Spinal cord (tissue), 10 donors: ENCODE results near the gene MCU. TPM values are rescaled to one million over a fixed set of nuclear protein-coding genes. Genes with fewer than 3 reads are reported as not detected.
"Not testable (repeated sequence)": the region's sequence is repeated elsewhere in the genome, so short reads cannot be mapped to it uniquely, and the experiment has no call there.

Experiments used
- DNase-seq, 6 donors: peaks; one replicate each; pipeline versions ENCODE4 v3.0.0 to v3.0.0-alpha.2; 2013 to 2015; ENCODE audit warnings: low spot score in 6 of 6, low read depth in 4 of 6
- H3K27ac ChIP-seq: one replicate; pipeline ENCODE4 v1.5.1; 2013; ENCODE audit warnings: low read depth, low read length, control low read depth
- H3K27me3 ChIP-seq: one replicate; pipeline ENCODE4 v1.6.1; 2013; ENCODE audit warnings: low read length; ENCODE audit not compliant: control insufficient read depth, insufficient read depth
- H3K36me3 ChIP-seq: one replicate; pipeline ENCODE4 v1.6.1; 2013; ENCODE audit warnings: low read length; ENCODE audit not compliant: control insufficient read depth, insufficient read depth
- H3K4me1 ChIP-seq: one replicate; pipeline ENCODE4 v1.6.1; 2013; ENCODE audit warnings: low read length; ENCODE audit not compliant: control insufficient read depth, insufficient read depth
- H3K4me3 ChIP-seq: one replicate; pipeline ENCODE4 v1.5.1; 2013; ENCODE audit warnings: low read depth, low read length, control low read depth
- H3K9me3 ChIP-seq: one replicate; pipeline ENCODE4 v1.6.1; 2013; ENCODE audit warnings: low read length; ENCODE audit not compliant: control insufficient read depth, insufficient read depth
- WGBS: methylation state at CpG from one replicate; pipeline ENCODE4 v1.1.5; 2013; ENCODE audit warnings: missing lambda C conversion rate; ENCODE audit not compliant: insufficient coverage; 5-methylcytosine and 5-hydroxymethylcytosine counted together
- polyA plus RNA-seq, 2 donors: library from polyadenylated mRNA; unstranded; fragments of 120-200 nt; gene quantifications; one replicate each; pipeline ENCODE4 v1.2.1, GENCODE V29; 2013; ENCODE audit not compliant: insufficient read length in 2 of 2
- total RNA-seq, 2 donors: library from RNA; depleted of rRNA in 1 of 2; stranded (reverse); fragments of 120-200 nt in 1 of 2; fragments of >200 nt in 1 of 2; gene quantifications; one replicate each; pipeline versions ENCODE4 v1.2.3 to v1.2.4, GENCODE V29; 2013 to 2014
- donor health status: healthy.

Gene MCU
- total and polyA plus RNA-seq, 4 donors = 39.2 to 55.2 (median 42.2) TPM

DNA sequence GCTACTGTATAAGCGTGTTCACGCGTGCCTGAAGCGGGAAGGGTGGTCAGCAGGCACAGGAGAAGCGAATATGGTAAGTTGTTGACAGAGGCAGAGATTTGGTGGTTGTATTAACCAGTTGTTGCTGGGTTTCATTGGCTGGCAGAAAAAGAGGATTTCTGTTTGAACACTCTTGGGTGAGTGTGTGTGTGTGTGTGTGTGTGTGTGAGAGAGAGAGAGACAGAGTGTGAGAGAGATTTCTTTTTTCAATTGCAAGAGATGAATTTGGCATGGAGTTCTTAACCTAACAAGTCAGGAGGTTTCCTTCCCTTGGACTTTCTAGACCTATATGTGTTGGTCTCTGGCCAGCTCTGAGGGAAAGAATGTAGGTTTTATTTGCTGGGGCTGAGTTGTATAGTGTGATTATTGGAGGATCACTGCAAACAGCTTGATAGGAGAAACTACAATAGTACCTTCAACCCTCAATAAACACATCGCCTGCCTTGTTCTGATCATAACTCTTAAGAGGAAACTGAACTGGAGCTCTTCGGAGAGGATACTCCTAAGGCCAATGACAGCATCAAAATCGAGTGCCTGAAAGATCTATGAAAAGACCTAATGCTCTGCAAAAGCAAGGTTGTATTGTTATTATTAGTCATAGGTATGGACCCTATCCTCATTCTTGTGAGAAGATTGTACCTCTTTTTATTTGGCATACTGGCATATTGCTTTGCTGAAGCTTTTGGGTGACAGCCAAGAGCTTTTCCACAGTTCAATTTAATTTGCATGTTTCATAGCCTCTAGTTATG lies 1.2 kb downstream of the MCU start:
- H3K27me3 ChIP-seq = no peaks in the 10 kb centered on the region
- peaks cover 5% of the 10 kb centered on the region for H3K4me1 ChIP-seq
- no peaks in the 10 kb centered on the region for H3K36me3 ChIP-seq
- peak overlapping the region; percentile 85 for H3K4me3 ChIP-seq
- WGBS = 0% methylated on average over 5 of the region's 8 CpGs
- DNase-seq = peak in 2 of 6 donors; percentile 61 to 66
- H3K27ac ChIP-seq = peak overlapping the region; percentile 80
- H3K9me3 ChIP-seq = no peaks in the 10 kb centered on the region

DNA sequence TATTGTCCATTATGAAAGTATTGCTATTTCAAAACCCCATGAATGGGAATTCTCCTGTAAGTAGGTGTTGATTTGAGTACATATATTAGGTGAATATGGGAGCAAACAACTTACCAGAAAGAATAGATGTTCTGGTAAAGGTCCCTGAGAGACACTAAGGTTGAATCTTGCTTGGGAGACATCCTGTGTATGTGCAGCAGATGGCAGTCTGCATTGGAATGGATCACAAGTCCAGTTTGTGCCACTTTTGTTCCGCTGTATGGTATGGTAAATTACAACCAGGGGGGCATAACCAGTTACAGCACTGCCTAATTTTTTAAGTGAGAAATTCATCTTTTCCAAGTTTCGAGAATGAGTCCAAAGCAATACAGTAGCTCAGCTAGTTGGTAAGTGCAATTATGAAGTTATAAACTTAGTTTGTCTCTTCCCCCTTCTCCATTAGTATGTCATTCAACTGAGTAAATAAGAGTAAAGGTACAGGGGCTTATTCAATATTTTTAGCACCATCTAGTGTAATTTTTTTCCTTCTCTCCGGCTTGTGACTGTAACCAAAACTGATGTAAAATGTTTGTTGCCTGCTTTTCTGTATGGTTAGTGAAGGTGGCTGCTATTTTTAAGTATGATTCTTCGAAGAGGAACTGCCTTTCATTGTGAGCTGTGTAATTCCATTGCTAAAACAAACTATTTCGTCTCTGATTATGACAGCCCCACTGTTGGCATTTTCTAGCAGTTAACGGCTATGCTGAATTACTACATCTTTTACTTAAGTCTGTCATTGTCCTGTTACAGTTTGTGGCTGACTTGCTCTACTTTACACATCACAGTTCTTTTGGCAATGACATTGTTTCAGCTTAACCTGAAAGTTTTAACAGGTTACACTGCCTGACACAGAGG lies 2.8 kb downstream of the MCU start:
- 75% methylated on average over 1 of the region's 6 CpGs for WGBS
- no peak overlapping the region for H3K27ac ChIP-seq
- peak overlapping the region; percentile 4 for H3K4me3 ChIP-seq
- peaks cover 5% of the 10 kb centered on the region for H3K4me1 ChIP-seq
- no peaks in the 10 kb centered on the region for H3K36me3 ChIP-seq
- no peaks in the 10 kb centered on the region for H3K9me3 ChIP-seq
- H3K27me3 ChIP-seq = no peaks in the 10 kb centered on the region
- DNase-seq = peak in 3 of 6 donors; percentile 35 to 81 (median 65)

- Histone ChIP-seq H3K27ac (no peak overlapping the region), H3K36me3 (no peaks in the 10 kb centered on the region), H3K9me3 (no peaks in the 10 kb centered on the region), H3K4me1 (peaks cover 5% of the 10 kb centered on the region), H3K27me3 (no peaks in the 10 kb centered on the region), H3K4me3 (no peak overlapping the region)
- WGBS = 100% methylated on average over 1 of the region's 3 CpGs
- DNase-seq = no peak
Observed at GRCh38 chr10:72695496-72695895, 3.6 kb downstream of the MCU start.

GRCh38 chr10:72697716-72698115 lies 5.8 kb downstream of the MCU start:
- H3K36me3 ChIP-seq = no peaks in the 10 kb centered on the region
- no peaks in the 10 kb centered on the region for H3K27me3 ChIP-seq
- no peaks in the 10 kb centered on the region for H3K9me3 ChIP-seq
- H3K27ac ChIP-seq = no peak overlapping the region
- H3K4me3 ChIP-seq = no peak overlapping the region
- peaks cover 2% of the 10 kb centered on the region for H3K4me1 ChIP-seq
- DNase-seq = no peak

DNA sequence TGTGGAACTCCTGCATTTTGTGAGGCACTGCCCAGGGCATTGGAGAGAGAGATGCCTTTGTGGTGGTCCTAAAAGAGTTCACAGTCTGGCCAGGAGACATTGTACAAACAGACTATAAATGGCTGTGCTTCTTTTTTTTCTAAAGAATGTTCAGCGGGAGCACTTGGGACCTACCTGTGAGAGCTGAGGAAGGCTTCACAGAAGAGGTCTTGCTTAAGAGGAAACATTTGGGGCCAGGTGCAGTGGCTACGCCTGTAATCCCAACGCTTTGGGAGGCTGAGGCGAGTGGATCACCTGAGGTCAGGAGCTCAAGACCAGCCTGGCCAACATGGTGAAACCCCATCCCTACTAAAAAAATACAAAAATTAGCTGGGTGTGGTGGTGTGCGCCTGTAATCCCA lies 10.5 kb downstream of the MCU start:
- not testable (repeated sequence) for H3K4me1 ChIP-seq, H3K9me3 ChIP-seq, H3K27ac ChIP-seq, H3K4me3 ChIP-seq, DNase-seq, H3K36me3 ChIP-seq, H3K27me3 ChIP-seq
- 100% methylated on average over 1 of the region's 5 CpGs for WGBS

DNA sequence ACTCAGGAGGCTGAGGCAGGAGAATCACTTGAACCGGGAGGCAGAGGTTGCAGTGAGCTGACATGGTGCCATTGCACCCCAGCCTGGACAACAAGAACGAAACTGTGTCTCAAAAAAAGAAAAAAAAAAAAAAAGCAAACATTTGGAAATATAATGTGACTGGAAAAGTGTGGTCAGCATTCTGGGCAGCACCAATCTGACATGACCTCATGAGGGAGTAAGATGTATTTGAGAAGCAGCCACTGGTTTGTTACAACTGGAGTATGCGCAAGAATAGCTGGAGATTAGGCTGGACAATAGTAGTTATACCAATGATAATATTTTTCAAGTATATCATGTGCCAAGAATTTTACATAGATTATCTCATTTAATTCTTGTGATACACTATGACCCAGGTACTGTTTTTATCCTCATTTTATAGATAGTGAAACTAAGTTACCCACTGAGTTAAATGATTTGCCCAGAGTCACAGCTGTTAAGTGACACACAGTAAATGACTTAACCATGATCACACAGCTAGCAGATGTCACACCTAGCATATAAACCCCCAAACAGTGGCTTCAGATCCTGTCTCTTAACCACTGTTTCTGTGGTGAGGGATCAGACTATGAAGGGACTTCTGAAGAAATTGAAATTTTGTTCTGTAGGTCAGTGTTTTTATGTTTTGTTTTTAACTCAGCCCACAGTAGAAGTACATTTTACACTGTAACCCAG lies 11.1 kb downstream of the MCU start:
- no peaks in the 10 kb centered on the region for H3K4me1 ChIP-seq
- DNase-seq = no peak
- no peak overlapping the region for H3K27ac ChIP-seq
- no peaks in the 10 kb centered on the region for H3K9me3 ChIP-seq
- 92% methylated on average over 2 of the region's 3 CpGs for whole genome bisulfite sequencing
- no peaks in the 10 kb centered on the region for H3K36me3 ChIP-seq
- no peaks in the 10 kb centered on the region for H3K27me3 ChIP-seq
- H3K4me3 ChIP-seq = no peak overlapping the region

GRCh38 chr10:72704117-72704516 lies 12.2 kb downstream of the MCU start:
- WGBS = 73% methylated on average over 2 of the region's 4 CpGs
- Histone ChIP-seq H3K27me3 (no peaks in the 10 kb centered on the region), H3K9me3 (no peaks in the 10 kb centered on the region), H3K27ac (no peak overlapping the region), H3K4me3 (no peak overlapping the region), H3K4me1 (peaks cover 2% of the 10 kb centered on the region), H3K36me3 (no peaks in the 10 kb centered on the region)
- DNase-seq = no peak

GRCh38 chr10:72709041-72709440 lies 17.1 kb downstream of the MCU start:
- WGBS = no CpG with 5 or more reads among the region's 1 CpG
- no peaks in the 10 kb centered on the region for H3K9me3 ChIP-seq
- H3K4me3 ChIP-seq = no peak overlapping the region
- no peaks in the 10 kb centered on the region for H3K36me3 ChIP-seq
- H3K27me3 ChIP-seq = no peaks in the 10 kb centered on the region
- H3K4me1 ChIP-seq = peaks cover 2% of the 10 kb centered on the region
- no peak overlapping the region for H3K27ac ChIP-seq
- peak in 1 of 6 donors; percentile 60 for DNase-seq

DNA sequence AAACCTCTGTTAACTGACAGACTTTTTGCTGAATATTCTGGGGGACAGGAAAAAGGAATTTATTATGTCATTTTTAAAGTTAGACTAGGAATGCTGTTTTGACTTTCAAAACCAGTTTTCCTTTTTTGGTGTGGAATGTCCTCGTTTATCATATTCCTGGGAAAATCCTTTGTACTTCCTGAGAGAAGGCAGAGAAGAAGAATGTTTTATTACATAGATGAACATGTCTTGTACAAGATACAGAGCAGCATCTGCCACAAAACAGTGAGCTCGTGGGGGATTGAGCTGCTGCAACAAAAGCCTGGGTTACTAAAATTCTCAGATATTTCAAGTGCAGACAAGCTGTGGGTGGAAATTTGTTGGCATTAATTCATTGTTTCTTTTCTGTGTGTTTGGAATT lies 20.2 kb downstream of the MCU start:
- H3K9me3 ChIP-seq = no peaks in the 10 kb centered on the region
- no peak for DNase-seq
- H3K27ac ChIP-seq = no peak overlapping the region
- no peak overlapping the region for H3K4me3 ChIP-seq
- 33% methylated on average over 1 of the region's 2 CpGs for WGBS
- H3K36me3 ChIP-seq = peaks cover 3% of the 10 kb centered on the region
- no peaks in the 10 kb centered on the region for H3K27me3 ChIP-seq
- peaks cover 2% of the 10 kb centered on the region for H3K4me1 ChIP-seq
